OCI-LY1 (cell line): Measurements from ENCODE around the gene AADACL4.

Source experiments
- H2AFZ ChIP-seq: fragments of 200-600 bp; sonication (generic), shearing (Covaris generic); 2 replicates; pipeline ENCODE4 v1.6.0; 2014; ENCODE audit warnings: antibody characterized with exemption, mild to moderate bottlenecking, low read length
- H3F3A ChIP-seq: fragments of 200-600 bp; sonication (generic), shearing (Covaris generic); 2 replicates; pipeline ENCODE4 v1.6.0; 2014; ENCODE audit warnings: mild to moderate bottlenecking, antibody characterized with exemption, low read length, moderate library complexity; ENCODE audit not compliant: insufficient read depth
- H3K27ac ChIP-seq: fragments of 200-600 bp; sonication (generic); 2 replicates; pipeline ENCODE4 v1.5.1; 2014; ENCODE audit warnings: low read length, mixed run types, mild to moderate bottlenecking, low read depth; ENCODE audit not compliant: poor library complexity, severe bottlenecking
- H3K27me3 ChIP-seq: fragments of 200-600 bp; sonication (generic); 2 replicates; pipeline ENCODE4 v1.6.0; 2014; ENCODE audit warnings: antibody characterized with exemption, mild to moderate bottlenecking, low read length, moderate library complexity; ENCODE audit not compliant: insufficient read depth
- H3K36me3 ChIP-seq: fragments of 200-600 bp; sonication (generic); 2 replicates; pipeline ENCODE4 v1.6.1; 2014; ENCODE audit warnings: mild to moderate bottlenecking, antibody characterized with exemption, low read length, moderate library complexity, mixed read lengths; ENCODE audit not compliant: insufficient read depth
- H3K4me1 ChIP-seq: fragments of 200-600 bp; sonication (generic); 2 replicates; pipeline ENCODE4 v1.5.1; 2014; ENCODE audit warnings: mild to moderate bottlenecking, low read length, moderate library complexity; ENCODE audit not compliant: insufficient read depth, severe bottlenecking
- H3K4me2 ChIP-seq: fragments of 200-600 bp; sonication (generic), shearing (Covaris generic); 2 replicates; pipeline ENCODE4 v1.6.1; 2014; ENCODE audit warnings: low read length
- H3K4me3 ChIP-seq: fragments of 200-600 bp; sonication (generic); 2 replicates; pipeline ENCODE4 v1.5.1; 2014; ENCODE audit warnings: low read length, low read depth, mild to moderate bottlenecking, mixed read lengths; ENCODE audit not compliant: poor library complexity, severe bottlenecking
- H3K79me2 ChIP-seq: fragments of 200-600 bp; shearing (Covaris generic); 2 replicates; pipeline ENCODE4 v1.6.1; 2016; ENCODE audit warnings: mixed run types, low read length, mixed read lengths; ENCODE audit not compliant: insufficient read depth
- H3K9ac ChIP-seq: fragments of 200-600 bp; sonication (generic), shearing (Covaris generic); 2 replicates; pipeline ENCODE4 v1.6.1; 2014; ENCODE audit warnings: mild to moderate bottlenecking, low read length, mixed read lengths
- H3K9me2 ChIP-seq: fragments of 200-600 bp; sonication (generic), shearing (Covaris generic); 2 replicates; pipeline ENCODE4 v1.6.1; 2014; ENCODE audit warnings: low read depth, mild to moderate bottlenecking, low read length, mixed read lengths
- H3K9me3 ChIP-seq: fragments of 200-600 bp; shearing (Covaris generic); 2 replicates; pipeline ENCODE4 v1.6.1; 2014; ENCODE audit warnings: low read length, mixed read lengths
- H4K20me1 ChIP-seq: fragments of 200-600 bp; sonication (generic), shearing (Covaris generic); 2 replicates; pipeline ENCODE4 v1.6.0; 2016; ENCODE audit warnings: mild to moderate bottlenecking, low read length; ENCODE audit not compliant: insufficient read depth
- CTCF ChIP-seq: fragments of 200-600 bp; sonication (generic), shearing (Covaris generic); IDR thresholded peaks from 2 replicates; pipeline ENCODE4 v1.5.1; 2017; ENCODE audit warnings: mild to moderate bottlenecking, antibody characterized with exemption, low read length, moderate library complexity, mixed read lengths
- EZH2 ChIP-seq: fragments of 200-600 bp; sonication (generic), shearing (Covaris generic); IDR thresholded peaks from 2 replicates; pipeline ENCODE4 v1.8.0; 2017; ENCODE audit warnings: borderline replicate concordance, mixed run types, mild to moderate bottlenecking, antibody characterized with exemption, low read length, moderate library complexity, mixed read lengths

AADACL4 gene

GRCh38 chr1:12643785-12644184 is at the start of gene AADACL4:
Gene AADACL4 (plus strand): TSS chr1:12644085. CDS start chr1:12644547, 462 bp downstream.
- Histone ChIP-seq H3K27me3 (no peaks in the 10 kb centered on the region), H4K20me1 (no peaks in the 10 kb centered on the region), H3K4me3 (no peak within 1 kb of the TSS), H3K27ac (no peak within 1 kb of the TSS), H3F3A (no peaks in the 10 kb centered on the region), H2AFZ (no peak within 1 kb of the TSS), H3K79me2 (no peaks in the 10 kb centered on the region), H3K9ac (no peak within 1 kb of the TSS), H3K9me2 (no peaks in the 10 kb centered on the region), H3K4me1 (no peaks in the 10 kb centered on the region), H3K9me3 (peaks cover 10% of the 10 kb centered on the region), H3K4me2 (no peak within 1 kb of the TSS), H3K36me3 (no peaks in the 10 kb centered on the region)
- TF ChIP-seq CTCF (no peak), EZH2 (no peak)

GRCh38 chr1:12594490-12594889 is 49.4 kb upstream of the AADACL4 start:
- Histone ChIP-seq H3K4me1 (no peaks in the 10 kb centered on the region), H2AFZ (no peak overlapping the region), H3K36me3 (no peaks in the 10 kb centered on the region), H4K20me1 (no peaks in the 10 kb centered on the region), H3K9ac (no peak overlapping the region), H3K9me3 (no peaks in the 10 kb centered on the region), H3K79me2 (no peaks in the 10 kb centered on the region), H3F3A (no peaks in the 10 kb centered on the region), H3K27ac (no peak overlapping the region), H3K4me3 (no peak overlapping the region), H3K4me2 (no peak overlapping the region), H3K9me2 (no peaks in the 10 kb centered on the region), H3K27me3 (no peaks in the 10 kb centered on the region)
- TF ChIP-seq CTCF (no peak), EZH2 (no peak)

GRCh38 chr1:12594966-12595756 is 48.7 kb upstream of the AADACL4 start:
- H3K36me3 ChIP-seq: no peaks in the 10 kb centered on the region
- H2AFZ ChIP-seq: no peak overlapping the region
- no peak overlapping the region for H3K9ac ChIP-seq
- no peak overlapping the region for H3K4me3 ChIP-seq
- TF ChIP-seq CTCF (no peak), EZH2 (no peak)
- no peaks in the 10 kb centered on the region for H3K9me2 ChIP-seq
- H4K20me1 ChIP-seq: no peaks in the 10 kb centered on the region
- no peaks in the 10 kb centered on the region for H3K4me1 ChIP-seq
- H3F3A ChIP-seq: no peaks in the 10 kb centered on the region
- no peak overlapping the region for H3K27ac ChIP-seq
- no peak overlapping the region for H3K4me2 ChIP-seq
- no peaks in the 10 kb centered on the region for H3K27me3 ChIP-seq
- no peaks in the 10 kb centered on the region for H3K79me2 ChIP-seq
- no peaks in the 10 kb centered on the region for H3K9me3 ChIP-seq
